HG02885 (cell line): ENCODE data around the gene PBX3.

Experiments used
- ATAC-seq: cut with Tn5 transposase; IDR thresholded peaks from one replicate; pipeline ENCODE4 v1.9.1; 2021; ENCODE audit warnings: mild to moderate bottlenecking; ENCODE audit not compliant: unreplicated experiment, poor library complexity

Gene PBX3

DNA sequence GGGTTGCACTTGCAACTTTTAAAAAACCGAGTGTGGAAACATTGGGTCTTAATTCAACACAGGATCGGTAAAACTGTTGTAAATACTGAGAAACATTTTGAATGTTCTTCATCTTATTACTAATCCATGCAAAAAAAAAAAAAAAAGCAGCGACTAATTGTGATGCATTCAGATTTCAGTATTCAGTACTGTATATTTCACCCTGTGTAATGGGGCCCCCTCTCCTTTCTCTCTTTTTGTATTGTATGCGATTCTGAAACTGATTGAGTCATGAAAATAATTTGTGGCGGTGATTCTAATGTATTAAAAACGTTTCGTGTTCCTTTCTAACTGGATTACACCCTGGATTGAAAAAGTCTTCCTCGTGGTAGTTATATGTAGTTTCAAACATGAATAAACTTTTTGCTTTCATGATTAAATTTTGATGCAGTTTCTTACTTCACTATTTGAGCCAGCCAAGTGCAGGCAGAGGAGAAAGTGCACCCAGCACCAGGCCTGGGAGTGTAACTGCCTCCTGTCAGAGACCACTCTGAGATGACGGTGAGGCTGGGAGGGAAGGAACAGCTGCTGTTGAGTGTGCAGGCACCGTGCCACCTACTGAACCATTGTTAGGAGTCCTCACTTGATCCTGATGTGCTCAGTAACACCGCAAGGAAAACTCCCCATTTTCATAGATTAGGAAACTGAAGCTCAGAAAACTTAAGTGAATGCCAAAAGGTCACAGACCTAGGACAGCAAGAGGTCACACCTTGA lies 220.0 kb downstream of the PBX3 start:
- ATAC-seq, result no peak

DNA sequence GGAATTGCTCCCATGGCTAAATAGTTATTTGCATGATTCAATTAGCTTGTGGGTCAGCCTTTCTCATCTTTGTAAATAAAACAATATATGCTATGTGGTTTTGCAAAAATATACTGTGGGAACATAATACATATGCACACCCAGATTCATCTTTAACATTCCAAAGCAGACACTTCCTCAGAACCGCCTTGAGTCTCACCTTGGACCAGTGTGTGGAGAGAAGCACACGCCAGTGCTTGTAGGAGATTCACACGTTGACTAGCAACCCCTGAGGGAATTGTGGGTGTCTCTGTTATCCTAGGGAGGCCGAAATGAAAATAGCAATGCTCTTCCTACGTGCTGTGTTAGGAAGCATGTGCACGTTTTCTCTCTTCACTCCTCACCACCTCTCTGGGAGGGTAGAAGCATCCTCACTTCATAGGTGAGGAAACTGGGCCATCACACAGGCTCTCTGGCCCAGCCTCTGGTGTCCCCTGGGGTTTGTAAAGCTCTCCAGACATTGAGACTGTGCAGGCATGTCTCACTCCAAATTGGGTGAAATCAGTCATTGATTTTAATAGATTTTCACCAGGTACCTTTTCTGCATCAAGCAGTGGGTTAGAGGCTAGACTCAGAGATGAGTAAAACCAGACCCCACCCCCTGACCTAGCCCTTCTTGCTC lies 221.7 kb downstream of the PBX3 start:
- no peak for ATAC-seq

DNA sequence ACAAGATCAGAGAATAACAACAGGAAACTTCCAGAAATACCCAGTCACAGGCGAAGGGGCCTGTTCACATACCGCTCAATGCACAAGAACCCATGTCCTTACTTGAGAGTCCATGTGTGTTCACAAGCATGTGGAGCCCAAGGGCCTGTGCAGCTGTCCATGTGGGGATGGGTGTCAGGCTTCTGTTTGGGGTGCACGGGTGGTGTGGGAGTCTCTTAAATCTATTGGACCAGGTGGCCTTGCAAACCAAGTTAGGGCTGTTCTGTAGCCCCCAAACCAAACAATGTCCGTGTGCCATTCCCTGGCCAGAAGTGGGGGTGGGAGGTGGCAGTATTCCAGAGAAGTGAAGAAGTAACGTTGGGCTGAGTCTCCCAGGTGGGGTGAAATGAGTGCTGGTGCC lies 222.3 kb downstream of the PBX3 start:
- no peak for ATAC-seq

DNA sequence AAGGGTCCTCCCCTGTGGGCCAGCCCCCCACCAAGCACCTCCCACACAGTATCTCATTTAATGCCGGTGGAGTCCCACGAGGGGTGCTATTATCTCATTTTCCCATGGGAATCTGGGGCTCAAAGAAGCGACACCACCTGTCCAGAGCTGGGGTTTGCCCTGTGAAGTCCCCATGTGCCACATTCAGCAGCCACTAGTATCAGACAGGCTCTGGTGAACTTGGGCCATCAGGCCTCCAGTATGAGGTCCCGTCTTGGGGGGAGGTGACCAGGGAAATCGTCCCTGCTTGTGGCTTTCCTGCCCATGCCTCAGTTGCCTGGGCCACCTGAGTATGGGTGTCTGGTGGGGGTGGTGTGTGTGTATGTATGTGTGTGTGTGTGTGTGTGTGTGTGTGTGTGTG lies 222.7 kb downstream of the PBX3 start:
- no peak for ATAC-seq

DNA sequence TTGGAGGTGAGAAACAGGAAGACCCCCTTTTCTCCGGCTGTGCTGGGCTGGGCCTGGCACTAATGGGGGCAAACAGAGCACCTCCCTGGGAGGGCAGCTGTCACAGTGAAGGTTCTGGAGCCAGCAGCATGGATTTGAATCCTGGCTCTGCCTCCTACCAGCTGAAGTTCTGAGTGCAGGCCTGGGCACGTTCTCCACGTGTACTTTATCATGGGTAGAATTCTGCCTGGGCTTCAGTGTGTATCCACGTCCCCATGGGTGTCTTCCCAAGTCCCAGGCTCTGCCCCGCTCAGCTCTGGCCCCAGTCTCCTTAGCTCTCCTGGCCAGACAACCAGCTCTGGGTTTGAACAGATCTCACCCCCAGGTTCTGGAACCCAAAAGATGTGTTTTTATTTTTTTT lies 223.2 kb downstream of the PBX3 start:
- no peak for ATAC-seq

DNA sequence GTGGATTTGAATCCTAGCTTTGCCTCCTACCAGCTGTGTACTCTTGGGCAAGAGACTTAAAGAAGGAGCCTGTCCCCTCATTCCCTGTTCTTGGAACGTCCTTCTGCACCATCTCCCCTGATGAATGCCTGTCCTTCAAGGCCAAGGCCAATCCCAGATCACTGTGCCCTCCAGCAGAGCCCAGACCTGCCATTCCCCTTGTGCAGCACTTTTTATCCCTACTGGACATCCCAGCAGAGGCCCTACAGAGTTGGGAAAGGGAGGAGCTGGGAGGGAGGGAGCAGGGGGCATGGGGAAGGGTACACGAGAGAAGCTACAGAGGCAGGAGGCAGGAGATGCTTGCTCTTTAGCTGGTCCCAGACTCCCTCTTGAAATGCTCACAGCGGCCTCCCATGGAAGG lies 223.9 kb downstream of the PBX3 start:
- ATAC-seq, result no peak

DNA sequence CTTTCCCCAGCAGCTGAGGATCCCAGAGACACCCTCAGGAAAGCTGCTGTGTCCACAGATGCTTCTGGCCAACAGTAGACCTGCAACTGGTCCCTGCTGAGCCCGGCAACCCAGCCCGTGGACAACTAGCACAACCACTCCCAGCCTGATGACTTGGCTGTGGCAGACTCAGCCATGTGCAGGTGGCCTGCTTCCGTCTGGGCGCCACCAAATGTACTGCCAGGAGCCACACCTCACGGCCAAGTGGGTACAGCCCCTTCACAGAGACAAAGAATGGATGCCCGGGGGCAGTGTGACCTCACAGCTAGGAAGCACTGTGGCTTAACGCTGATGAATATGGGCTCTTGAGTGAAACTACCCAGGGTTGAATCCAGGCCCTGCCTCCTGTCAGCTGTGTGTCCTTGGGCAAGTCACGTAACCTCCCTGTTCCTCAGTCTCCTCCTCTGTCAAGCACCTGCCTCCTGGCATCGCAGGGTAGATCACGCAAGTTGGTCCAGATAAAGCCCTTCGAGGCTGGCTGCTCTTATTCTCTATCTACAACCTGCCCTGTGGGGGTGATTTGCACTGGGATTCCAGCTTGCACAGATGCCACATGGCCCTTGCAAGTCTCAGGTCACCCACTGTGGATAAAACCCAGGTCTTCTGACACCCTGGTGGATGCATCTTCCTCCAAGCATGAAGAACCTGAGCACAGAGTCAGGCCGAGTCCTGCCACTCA lies 225.0 kb downstream of the PBX3 start:
- ATAC-seq, result no peak

DNA sequence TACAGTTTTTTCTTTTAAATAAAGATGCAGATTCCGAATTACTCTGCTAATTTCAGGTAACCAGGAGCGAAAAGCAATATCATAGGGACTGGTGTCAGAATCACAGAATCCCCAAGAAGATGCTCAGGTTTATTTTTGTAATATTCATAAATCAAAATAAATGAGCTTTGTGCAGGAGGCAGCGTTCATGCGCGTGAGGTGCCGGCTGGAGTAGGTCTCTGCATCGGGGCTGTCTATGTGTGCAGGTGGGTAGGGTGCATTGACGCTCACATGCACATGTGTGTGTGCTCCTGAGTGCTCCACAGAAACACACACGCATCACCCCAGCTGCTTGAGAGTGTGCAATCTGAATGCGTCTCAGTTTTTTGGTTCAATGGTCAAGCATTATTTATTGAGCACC lies 226.4 kb downstream of the PBX3 start:
- ATAC-seq, result no peak

DNA sequence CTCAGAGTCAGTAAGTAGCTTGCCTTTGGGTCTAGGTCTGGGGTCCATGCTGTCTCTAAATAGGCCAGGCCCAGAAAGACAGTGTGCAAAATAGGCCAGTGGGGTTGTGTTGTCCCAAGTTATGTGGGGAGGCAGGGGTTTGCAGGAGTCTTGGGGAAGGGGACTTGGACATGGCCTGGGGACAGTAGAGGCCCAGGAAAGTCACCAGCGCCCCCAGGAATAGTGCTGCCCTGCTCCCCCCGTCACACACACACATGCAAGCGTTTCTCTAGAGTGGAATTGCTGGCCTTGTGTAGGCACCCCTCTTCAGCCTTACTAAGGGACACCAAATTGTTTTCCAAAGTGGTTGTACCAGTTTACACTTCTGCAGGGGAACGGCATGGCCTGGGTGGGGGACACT lies 227.5 kb downstream of the PBX3 start:
- no peak for ATAC-seq

DNA sequence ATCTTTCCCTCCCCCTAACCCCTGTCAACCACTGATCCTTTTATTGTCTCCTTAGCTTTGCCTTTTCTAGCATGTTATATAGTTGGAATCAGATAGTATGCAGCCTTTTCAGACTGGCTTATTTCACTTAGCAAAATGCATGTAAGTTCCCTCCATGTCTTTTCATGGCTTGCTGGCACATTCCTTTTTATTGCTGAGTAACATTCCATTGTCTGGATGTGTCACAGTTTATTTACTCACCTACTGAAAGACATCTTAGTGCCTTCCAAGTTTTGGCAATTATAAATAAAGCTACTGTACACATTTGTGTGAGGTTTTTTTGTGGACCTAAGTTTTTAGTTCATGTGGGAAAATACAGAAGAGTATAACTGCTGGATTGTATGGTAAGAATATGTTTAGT lies 230.1 kb downstream of the PBX3 start:
- no peak for ATAC-seq

DNA sequence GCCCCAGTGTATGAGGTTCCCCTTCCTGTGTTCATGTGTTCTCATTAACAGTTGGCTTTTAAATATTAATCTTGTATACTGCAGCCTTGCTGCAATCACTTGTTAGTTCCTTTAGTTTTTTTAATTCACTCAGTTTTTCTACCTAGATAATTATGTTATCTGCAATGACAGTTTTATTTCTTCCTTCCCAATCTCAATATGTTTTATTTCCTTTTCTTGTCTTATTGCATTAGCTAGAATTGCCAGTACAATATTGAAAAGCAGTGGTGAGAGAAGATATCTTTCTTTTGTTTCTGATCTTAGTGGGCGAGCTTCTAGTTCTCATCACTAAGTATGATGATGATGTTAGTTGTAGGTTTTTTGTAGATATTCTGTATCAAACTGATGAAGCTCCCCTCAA lies 232.2 kb downstream of the PBX3 start:
- no peak for ATAC-seq

DNA sequence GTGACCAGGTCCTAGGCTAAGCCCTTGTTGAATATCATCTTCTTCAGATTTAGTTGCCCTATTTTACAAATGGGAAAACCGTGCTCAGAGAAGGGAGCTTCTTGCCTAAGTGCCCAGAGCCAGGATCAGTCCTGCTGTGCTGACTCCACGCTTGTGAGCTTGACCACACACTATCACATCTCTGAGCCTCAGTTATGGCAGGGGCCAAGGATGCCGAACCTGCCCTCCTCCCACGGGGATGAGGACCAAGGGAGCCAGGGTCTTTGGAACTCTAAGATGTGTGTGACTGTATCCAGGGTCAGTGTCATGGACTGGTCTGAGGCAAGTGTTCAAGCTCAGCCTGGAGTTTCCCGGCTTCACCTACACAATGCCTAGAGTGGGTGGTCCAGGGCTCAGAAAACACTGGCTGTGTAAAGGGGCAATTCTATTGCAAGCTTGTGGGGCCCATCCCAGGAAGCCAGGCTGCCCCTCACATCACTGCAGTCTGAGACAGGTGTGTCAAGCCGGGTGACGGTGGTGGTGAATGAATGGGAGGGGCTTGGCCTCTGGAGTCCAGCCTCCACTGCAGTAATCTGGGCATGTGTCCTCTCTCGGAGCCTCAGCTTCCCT lies 235.7 kb downstream of the PBX3 start:
- ATAC-seq, result no peak

DNA sequence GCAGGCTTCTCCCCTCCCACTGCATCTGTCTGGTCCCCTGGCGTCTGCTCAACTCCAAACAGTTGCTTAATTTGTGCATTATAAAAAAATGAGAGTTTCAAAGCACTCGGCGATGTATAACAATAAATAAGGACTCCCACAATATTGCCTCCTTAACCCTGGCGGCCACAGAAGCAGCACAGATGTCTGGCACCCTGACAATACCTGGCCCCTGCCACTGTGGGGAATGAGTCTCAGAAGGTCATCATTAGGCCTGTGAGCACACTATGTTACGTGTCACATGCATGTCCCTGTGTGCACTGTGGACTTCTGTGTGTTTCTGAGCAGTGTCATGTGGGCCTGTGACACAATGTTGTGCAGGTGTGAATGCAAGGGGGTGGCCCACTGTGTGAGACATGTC lies 236.5 kb downstream of the PBX3 start:
- no peak for ATAC-seq

DNA sequence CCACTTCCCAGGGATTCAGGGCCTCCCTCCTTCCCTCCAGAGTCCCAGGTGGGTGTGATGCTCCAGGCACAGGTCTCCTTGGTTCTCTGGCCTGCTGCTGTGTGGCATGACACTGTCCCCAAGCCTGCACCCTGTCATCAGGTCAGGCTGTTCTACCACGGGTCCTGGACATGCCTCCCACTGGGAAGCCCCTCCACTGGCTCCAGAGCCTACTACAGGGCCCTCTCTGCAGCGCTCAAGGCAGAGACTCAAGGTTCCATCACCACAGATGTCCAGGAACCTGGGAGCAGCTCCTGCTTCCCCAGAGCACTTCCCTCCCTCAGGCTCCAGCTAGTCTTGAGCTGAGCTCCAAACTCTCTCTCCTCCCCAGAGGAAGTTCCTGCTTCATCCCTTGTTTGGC lies 237.3 kb downstream of the PBX3 start:
- no peak for ATAC-seq

DNA sequence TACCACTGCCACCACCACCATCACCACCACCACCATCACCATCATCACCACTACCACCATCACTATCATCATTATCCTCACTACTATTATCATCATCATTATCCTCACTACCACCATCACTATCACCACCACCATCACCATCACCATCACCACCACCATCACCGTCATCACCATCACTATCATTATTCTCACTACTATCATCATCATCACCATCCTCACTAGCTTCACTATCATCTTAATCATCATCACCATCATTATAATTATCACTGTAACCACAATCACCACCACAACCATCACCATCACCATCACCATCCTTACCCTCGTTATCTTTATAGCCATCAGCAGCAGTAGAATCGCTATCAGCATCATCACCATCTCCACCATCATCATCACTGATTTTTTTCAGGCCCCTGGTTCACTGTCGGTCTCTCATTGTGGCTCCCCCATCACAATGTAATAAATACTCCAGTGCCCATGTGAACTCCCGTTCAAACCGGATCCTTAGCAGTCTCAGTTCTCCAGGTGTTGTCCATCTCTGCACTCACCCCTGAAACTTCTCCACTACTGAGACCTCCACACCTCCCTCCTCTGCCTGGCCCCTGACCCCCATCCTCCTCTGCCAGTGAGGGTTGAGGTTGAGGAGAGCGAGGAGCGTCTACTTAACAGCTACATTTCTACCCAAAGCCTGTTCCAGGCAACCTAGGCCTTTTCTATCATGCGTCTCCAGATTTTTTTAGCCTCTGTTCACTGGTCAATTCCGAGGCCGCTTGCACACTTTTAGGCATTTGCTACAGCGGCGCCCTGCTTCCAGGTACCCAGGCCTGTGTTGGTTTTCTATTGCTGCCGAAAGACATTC lies 238.2 kb downstream of the PBX3 start:
- ATAC-seq, result no peak

DNA sequence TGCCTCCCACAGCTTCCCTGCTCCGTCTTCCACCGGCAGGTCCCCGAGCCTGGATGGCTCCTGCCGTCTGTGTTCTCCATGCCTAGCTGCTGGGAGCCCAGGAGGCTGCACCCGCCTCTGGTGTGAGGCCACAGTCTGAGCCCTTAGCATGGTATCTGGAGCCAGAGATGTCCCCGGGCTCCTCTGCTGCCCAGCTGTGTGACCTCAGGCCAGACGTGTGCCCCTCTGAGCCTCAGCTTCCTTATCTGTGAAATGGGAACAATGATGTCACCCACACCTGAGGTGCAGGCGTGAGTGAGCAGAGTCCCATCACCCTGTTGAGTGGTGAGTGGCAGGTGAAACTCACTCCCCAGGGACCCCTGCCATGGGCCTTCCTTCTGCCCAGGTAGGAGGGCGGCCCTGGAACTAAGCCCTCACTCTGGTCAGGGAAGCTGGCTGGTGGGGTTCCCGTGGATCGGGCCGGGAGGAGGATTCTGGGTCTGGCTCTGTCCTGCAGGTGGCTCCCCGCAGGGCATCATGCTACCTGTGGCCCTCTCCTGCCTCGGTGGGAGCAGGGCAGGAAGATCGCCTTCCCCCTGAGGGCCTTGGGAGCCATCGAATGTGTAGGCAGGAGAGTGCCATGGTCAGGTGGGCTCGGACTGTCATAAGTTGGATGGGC lies 239.0 kb downstream of the PBX3 start:
- ATAC-seq, result no peak

DNA sequence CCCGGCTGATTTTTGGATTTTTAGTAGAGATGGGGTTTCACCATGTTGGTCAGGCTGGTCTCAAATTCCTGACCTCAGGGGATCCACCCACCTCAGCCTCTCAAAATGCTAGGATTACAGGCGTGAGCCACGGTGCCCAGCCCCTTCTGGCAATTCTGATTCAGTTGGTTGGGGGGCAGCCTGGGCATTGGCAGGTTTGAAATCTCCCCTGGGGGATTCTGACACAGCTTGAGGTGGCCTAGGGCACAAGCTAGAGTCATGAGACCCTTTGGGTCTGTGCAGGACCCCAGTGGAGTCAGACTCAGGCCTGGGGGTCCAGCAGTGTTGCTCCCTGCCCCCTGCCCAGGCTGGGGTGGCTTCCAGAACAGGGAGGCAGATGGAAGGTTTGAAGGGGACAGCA lies 239.8 kb downstream of the PBX3 start:
- no peak for ATAC-seq

DNA sequence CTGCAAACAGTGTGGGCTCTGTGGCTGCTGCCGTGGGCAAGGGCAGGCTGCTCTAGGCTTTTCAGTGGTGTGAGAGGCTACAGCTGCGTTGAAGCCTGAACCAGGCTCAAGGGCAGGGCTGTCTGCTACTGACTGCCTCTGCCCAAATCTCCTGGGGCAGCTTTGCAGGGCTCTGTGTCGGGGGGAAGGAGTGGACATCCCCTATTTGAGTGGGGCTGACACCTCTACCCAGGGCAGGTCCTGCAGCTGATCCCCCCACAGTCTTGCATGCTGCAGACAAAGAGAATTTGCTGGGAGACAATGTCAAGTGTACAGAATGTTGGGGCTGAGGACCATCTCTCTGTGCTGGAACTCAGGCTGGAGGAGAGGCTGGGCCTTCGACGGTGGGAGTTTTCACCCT lies 240.2 kb downstream of the PBX3 start:
- ATAC-seq, result no peak

DNA sequence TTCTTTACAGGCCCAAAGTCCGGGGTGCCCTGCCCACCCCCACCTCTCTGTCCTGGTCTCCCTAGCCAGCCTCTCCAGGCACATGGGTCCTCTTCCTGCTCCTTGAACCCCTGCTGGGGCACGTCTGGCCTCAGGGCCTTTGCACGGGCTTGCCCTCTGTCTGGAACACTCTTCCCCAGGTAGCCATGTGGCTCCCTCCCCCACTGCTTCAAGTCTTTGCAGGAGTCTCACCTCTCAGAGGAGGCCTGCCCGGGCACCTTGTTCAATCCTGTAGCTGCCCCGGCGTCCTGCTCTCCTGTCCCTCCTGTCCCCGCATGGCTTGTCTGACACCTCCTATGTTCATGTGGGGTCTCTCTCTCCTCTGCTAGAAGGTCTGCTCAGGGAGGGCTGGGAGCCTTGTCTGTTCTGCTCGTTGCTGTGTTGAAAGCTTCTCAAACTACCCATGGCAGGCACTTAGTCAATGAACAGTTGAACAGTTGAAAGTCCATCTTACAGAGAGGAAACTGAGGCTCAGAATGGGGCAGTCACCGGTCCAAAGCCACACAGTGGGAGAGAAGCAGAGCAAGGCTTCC lies 241.4 kb downstream of the PBX3 start:
- ATAC-seq, result no peak
